ENCODE results near the gene MIOS. TPM values are rescaled to one million over a fixed set of nuclear protein-coding genes. Genes with fewer than 3 reads are reported as not detected.

MIOS gene
- total and polyA plus RNA-seq, 2 of the 8 experiments (the other 6 are each of a cell fraction or from before 2014, with no cell fraction given) = 15.5 to 50.7 TPM

- TF ChIP-seq KDM4A (IDR thresholded peaks at IDR 0.05; ENCODE audit: low read depth, low read length, severe bottlenecking) = peak; percentile 70
- peak; percentile 74 for TF ChIP-seq SP1 (IDR thresholded peaks at IDR 0.05; ENCODE audit: low read depth, low read length)
- TF ChIP-seq CBX5 (IDR thresholded peaks at IDR 0.05; ENCODE audit: low read depth, low read length) = no peak
- peak; percentile 21; the same call in 1 of the 2 replicates for TF ChIP-seq KDM1A (IDR thresholded peaks at IDR 0.05; ENCODE audit: borderline replicate concordance, low read length)
- peak; percentile 84 for TF ChIP-seq E2F6 (IDR thresholded peaks at IDR 0.05)
- TF ChIP-seq NANOG (IDR thresholded peaks at IDR 0.05; ENCODE audit: insufficient read depth, low read depth, low read length, poor library complexity, severe bottlenecking) = no peak
- no peak for TF ChIP-seq RNF2 (IDR thresholded peaks at IDR 0.05; ENCODE audit: borderline replicate concordance, low read depth, low read length, missing control alignments, poor library complexity, severe bottlenecking)
- peak; percentile 79 for TF ChIP-seq SAP30 (IDR thresholded peaks at IDR 0.05; ENCODE audit: insufficient read depth, insufficient replicate concordance, low read length)
- TF ChIP-seq TAF7 (optimal IDR thresholded peaks at IDR 0.05; ENCODE audit: borderline replicate concordance, low read depth, low read length) = peak; percentile 72
- TF ChIP-seq POLR2A (IDR thresholded peaks at IDR 0.05; ENCODE audit: control extremely low read depth in 1 of 2, low read depth in 2 of 2, low read length in 2 of 2) = peak; percentile 66 to 92
- TF ChIP-seq SIN3A (conservative IDR thresholded peaks at IDR 0.05 in 1 of 2, IDR thresholded peaks at IDR 0.05 in 1 of 2; ENCODE audit: low read depth in 1 of 2, low read length in 2 of 2) = peak; percentile 72 to 88; a peak in 3 of 4 replicates
- peak; percentile 49 to 53; a peak in 2 of 4 replicates for TF ChIP-seq HDAC2 (IDR thresholded peaks at IDR 0.05; ENCODE audit: borderline replicate concordance in 1 of 2, low read depth in 2 of 2, low read length in 2 of 2)
- no peak for TF ChIP-seq RFX5 (IDR thresholded peaks at IDR 0.05; ENCODE audit: borderline replicate concordance, low read depth, low read length)
- TF ChIP-seq RXRA (IDR thresholded peaks at IDR 0.05; ENCODE audit: insufficient read depth, low read depth, low read length) = no peak
- peak; percentile 89 for TF ChIP-seq GABPA (IDR thresholded peaks at IDR 0.05; ENCODE audit: borderline replicate concordance, insufficient read depth, low read length)
- no peak for TF ChIP-seq NRF1 (IDR thresholded peaks at IDR 0.05; ENCODE audit: low read depth, low read length)
- no peak for TF ChIP-seq CHD1 (IDR thresholded peaks at IDR 0.05; ENCODE audit: low read depth, low read length)
- TF ChIP-seq EGR1 (IDR thresholded peaks at IDR 0.05; ENCODE audit: borderline replicate concordance, low read depth, low read length) = no peak
- TF ChIP-seq SUZ12 (IDR thresholded peaks at IDR 0.05; ENCODE audit: low read length) = no peak
- no peak for TF ChIP-seq JUN (IDR thresholded peaks at IDR 0.05; ENCODE audit: low read depth, low read length)
- TF ChIP-seq TEAD4 (IDR thresholded peaks at IDR 0.05; ENCODE audit: low read depth, low read length) = no peak
Observed at GRCh38 chr7:7640221-7641128, 73.8 kb downstream of the MIOS start, which contains the start of gene UMAD1 (continued).

Data from H1 (cell line).